Activated T-cell treated with anti-CD3 and anti-CD28 coated beads, Interleukin-2, amount 50 U/mL, for 72 hours (primary cell): Measurements from ENCODE around the gene FN3K. TPM values are rescaled to one million over a fixed set of nuclear protein-coding genes. Genes with fewer than 3 reads are reported as not detected.

Source experiments
- ATAC-seq, 2 donors: fragments of 150-1000 bp; cut with Tn5 transposase; replicated peaks in 1 of 2; 2 replicates each; pipeline ENCODE4 v1.10.0; 2021; ENCODE audit warnings: moderate library complexity in 2 of 2, mild to moderate bottlenecking in 1 of 2
- DNase-seq, 2 donors: peaks; one replicate each; pipeline ENCODE4 v3.0.0; 2021 to 2022; ENCODE audit warnings: mixed read lengths in 1 of 2
- H3K27ac Mint-ChIP-seq: one replicate; pipeline ENCODE4 v1.8.0; 2022; ENCODE audit warnings: mild to moderate bottlenecking, moderate library complexity, mixed read lengths
- H3K27me3 Mint-ChIP-seq: one replicate; pipeline ENCODE4 v1.8.0; 2022; ENCODE audit warnings: low read depth, mixed read lengths
- H3K36me3 Mint-ChIP-seq, 2 donors: one replicate each; pipeline ENCODE4 v1.8.0; 2022; ENCODE audit warnings: mixed read lengths in 2 of 2, mild to moderate bottlenecking in 1 of 2; ENCODE audit not compliant: insufficient read depth in 2 of 2
- H3K4me1 Mint-ChIP-seq: one replicate; pipeline ENCODE4 v1.8.0; 2022; ENCODE audit warnings: low read depth, mixed read lengths
- H3K4me3 Mint-ChIP-seq, 2 donors: one replicate each; pipeline ENCODE4 v1.8.0; 2022; ENCODE audit warnings: mild to moderate bottlenecking in 2 of 2, mixed read lengths in 2 of 2, moderate library complexity in 2 of 2
- H3K9me3 Mint-ChIP-seq, 2 donors: one replicate each; pipeline ENCODE4 v1.8.0; 2022; ENCODE audit warnings: mixed read lengths in 2 of 2
- total RNA-seq, 2 donors: library from RNA; stranded (reverse); gene quantifications; one replicate each; pipeline ENCODE4 v1.2.3, GENCODE V29; 2022

The FN3K gene
- 1 to 10 TPM; 3.5 to 4.3 TPM for total RNA-seq

- Mint-ChIP-seq H3K27me3 (no peaks in the 10 kb centered on the region), H3K4me3 (peak within 1 kb of the TSS; percentile 58 to 62), H3K27ac (no peak within 1 kb of the TSS), H3K9me3 (peaks cover 5 to 9% of the 10 kb centered on the region in 2 donors), H3K36me3 (peaks cover 8 to 20% of the 10 kb centered on the region in 2 donors), H3K4me1 (no peaks in the 10 kb centered on the region)
- ATAC-seq = peak; percentile 63
- DNase-seq = no peak
These were observed at the start of gene FN3K for GRCh38 chr17:82734987-82735866. TSS of gene FN3K (plus strand) at chr17:82735615. CDS start at chr17:82735637, 22 bp downstream.

GRCh38 chr17:82686366-82687324, 48.8 kb upstream of the FN3K start:
- no peak overlapping the region for H3K27ac Mint-ChIP-seq
- peaks cover 13% of the 10 kb centered on the region for H3K4me1 Mint-ChIP-seq
- H3K9me3 Mint-ChIP-seq = peaks cover 3% of the 10 kb centered on the region in 2 donors

GRCh38 chr17:82687375-82687861, 48.0 kb upstream of the FN3K start:
- H3K27me3 Mint-ChIP-seq = no peaks in the 10 kb centered on the region
- no peak for DNase-seq
- peaks cover 19% of the 10 kb centered on the region for H3K4me1 Mint-ChIP-seq
- H3K4me3 Mint-ChIP-seq = no peak overlapping the region
- H3K9me3 Mint-ChIP-seq = no peaks in the 10 kb centered on the region
- H3K36me3 Mint-ChIP-seq = peaks cover 0 to under 1% of the 10 kb centered on the region in 2 donors
- no peak for ATAC-seq
- H3K27ac Mint-ChIP-seq = no peak overlapping the region

More at GRCh38 chr17:82686366-82687324, 48.8 kb upstream of the FN3K start:
- ATAC-seq (no peak), DNase-seq (no peak)
- Mint-ChIP-seq H3K36me3 (peaks cover 2 to 4% of the 10 kb centered on the region in 2 donors), H3K4me3 (no peak overlapping the region), H3K27me3 (no peaks in the 10 kb centered on the region)

GRCh38 chr17:82687871-82688270, 47.5 kb upstream of the FN3K start:
- H3K27ac Mint-ChIP-seq = no peak overlapping the region

GRCh38 chr17:82689077-82689476, 46.3 kb upstream of the FN3K start:
- peaks cover 0 to 2% of the 10 kb centered on the region in 2 donors for H3K36me3 Mint-ChIP-seq
- H3K9me3 Mint-ChIP-seq = no peaks in the 10 kb centered on the region
- ATAC-seq (no peak), DNase-seq (no peak)
- H3K27me3 Mint-ChIP-seq = no peaks in the 10 kb centered on the region
- H3K4me3 Mint-ChIP-seq = no peak overlapping the region
- H3K27ac Mint-ChIP-seq = no peak overlapping the region
- H3K4me1 Mint-ChIP-seq = peaks cover 24% of the 10 kb centered on the region

More at GRCh38 chr17:82687871-82688270, 47.5 kb upstream of the FN3K start:
- ATAC-seq = no peak
- Mint-ChIP-seq H3K9me3 (no peaks in the 10 kb centered on the region), H3K36me3 (no peaks in the 10 kb centered on the region), H3K4me3 (no peak overlapping the region), H3K27me3 (no peaks in the 10 kb centered on the region), H3K4me1 (peaks cover 24% of the 10 kb centered on the region)
- DNase-seq = no peak

GRCh38 chr17:82690786-82691489, 44.5 kb upstream of the FN3K start:
- DNase-seq (no peak), ATAC-seq (no peak)
- Mint-ChIP-seq H3K36me3 (peaks cover 2 to 12% of the 10 kb centered on the region in 2 donors), H3K27me3 (no peaks in the 10 kb centered on the region), H3K4me1 (peaks cover 24% of the 10 kb centered on the region), H3K9me3 (peaks cover 6% of the 10 kb centered on the region in 2 donors), H3K4me3 (peak overlapping the region in 1 of 2 donors; percentile 52), H3K27ac (no peak overlapping the region)

GRCh38 chr17:82691714-82692113, 43.7 kb upstream of the FN3K start:
- Mint-ChIP-seq H3K4me3 (peak overlapping the region in 1 of 2 donors; percentile 52), H3K4me1 (peaks cover 24% of the 10 kb centered on the region), H3K27me3 (no peaks in the 10 kb centered on the region), H3K27ac (no peak overlapping the region), H3K9me3 (peaks cover 6% of the 10 kb centered on the region in 2 donors), H3K36me3 (peaks cover 2 to 14% of the 10 kb centered on the region in 2 donors)
- ATAC-seq = no peak
- DNase-seq = no peak

- Mint-ChIP-seq H3K27me3 (no peaks in the 10 kb centered on the region), H3K4me3 (no peak overlapping the region), H3K4me1 (peaks cover 28% of the 10 kb centered on the region), H3K27ac (no peak overlapping the region), H3K9me3 (peaks cover 6% of the 10 kb centered on the region in 2 donors), H3K36me3 (peaks cover 2 to 14% of the 10 kb centered on the region in 2 donors)
- DNase-seq = no peak
- no peak for ATAC-seq
These were observed 43.1 kb upstream of the FN3K start for GRCh38 chr17:82692268-82692667.

- peaks cover 2 to 14% of the 10 kb centered on the region in 2 donors for H3K36me3 Mint-ChIP-seq
- H3K4me3 Mint-ChIP-seq = no peak overlapping the region
- H3K27me3 Mint-ChIP-seq = no peaks in the 10 kb centered on the region
- peaks cover 6% of the 10 kb centered on the region in 2 donors for H3K9me3 Mint-ChIP-seq
- H3K4me1 Mint-ChIP-seq = peaks cover 30% of the 10 kb centered on the region
- no peak overlapping the region for H3K27ac Mint-ChIP-seq
- DNase-seq (no peak), ATAC-seq (no peak)
These were observed 42.1 kb upstream of the FN3K start for GRCh38 chr17:82693168-82693867.

GRCh38 chr17:82694647-82695046, 40.8 kb upstream of the FN3K start:
- H3K4me3 Mint-ChIP-seq = no peak overlapping the region
- peaks cover 35% of the 10 kb centered on the region for H3K4me1 Mint-ChIP-seq
- H3K36me3 Mint-ChIP-seq = peaks cover 2 to 14% of the 10 kb centered on the region in 2 donors
- no peak overlapping the region for H3K27ac Mint-ChIP-seq
- H3K9me3 Mint-ChIP-seq = peaks cover 6% of the 10 kb centered on the region in 2 donors
- no peak for ATAC-seq
- H3K27me3 Mint-ChIP-seq = no peaks in the 10 kb centered on the region
- DNase-seq = no peak

GRCh38 chr17:82696259-82696658, 39.2 kb upstream of the FN3K start:
- peaks cover 6% of the 10 kb centered on the region in 2 donors for H3K9me3 Mint-ChIP-seq
- H3K4me1 Mint-ChIP-seq = peaks cover 26% of the 10 kb centered on the region
- DNase-seq (no peak), ATAC-seq (no peak)
- H3K36me3 Mint-ChIP-seq = peaks cover 2 to 14% of the 10 kb centered on the region in 2 donors
- H3K27ac Mint-ChIP-seq = no peak overlapping the region
- no peaks in the 10 kb centered on the region for H3K27me3 Mint-ChIP-seq
- peak overlapping the region in 1 of 2 donors; percentile 15 for H3K4me3 Mint-ChIP-seq
